ENCODE measurements around the gene CAMSAP2.

Gene CAMSAP2, protein sequence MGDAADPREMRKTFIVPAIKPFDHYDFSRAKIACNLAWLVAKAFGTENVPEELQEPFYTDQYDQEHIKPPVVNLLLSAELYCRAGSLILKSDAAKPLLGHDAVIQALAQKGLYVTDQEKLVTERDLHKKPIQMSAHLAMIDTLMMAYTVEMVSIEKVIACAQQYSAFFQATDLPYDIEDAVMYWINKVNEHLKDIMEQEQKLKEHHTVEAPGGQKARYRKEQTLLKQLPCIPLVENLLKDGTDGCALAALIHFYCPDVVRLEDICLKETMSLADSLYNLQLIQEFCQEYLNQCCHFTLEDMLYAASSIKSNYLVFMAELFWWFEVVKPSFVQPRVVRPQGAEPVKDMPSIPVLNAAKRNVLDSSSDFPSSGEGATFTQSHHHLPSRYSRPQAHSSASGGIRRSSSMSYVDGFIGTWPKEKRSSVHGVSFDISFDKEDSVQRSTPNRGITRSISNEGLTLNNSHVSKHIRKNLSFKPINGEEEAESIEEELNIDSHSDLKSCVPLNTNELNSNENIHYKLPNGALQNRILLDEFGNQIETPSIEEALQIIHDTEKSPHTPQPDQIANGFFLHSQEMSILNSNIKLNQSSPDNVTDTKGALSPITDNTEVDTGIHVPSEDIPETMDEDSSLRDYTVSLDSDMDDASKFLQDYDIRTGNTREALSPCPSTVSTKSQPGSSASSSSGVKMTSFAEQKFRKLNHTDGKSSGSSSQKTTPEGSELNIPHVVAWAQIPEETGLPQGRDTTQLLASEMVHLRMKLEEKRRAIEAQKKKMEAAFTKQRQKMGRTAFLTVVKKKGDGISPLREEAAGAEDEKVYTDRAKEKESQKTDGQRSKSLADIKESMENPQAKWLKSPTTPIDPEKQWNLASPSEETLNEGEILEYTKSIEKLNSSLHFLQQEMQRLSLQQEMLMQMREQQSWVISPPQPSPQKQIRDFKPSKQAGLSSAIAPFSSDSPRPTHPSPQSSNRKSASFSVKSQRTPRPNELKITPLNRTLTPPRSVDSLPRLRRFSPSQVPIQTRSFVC (N-terminal part only)
- 19.2 to 38.9 reads per million in 2 experiments for total RNA-seq

DNA sequence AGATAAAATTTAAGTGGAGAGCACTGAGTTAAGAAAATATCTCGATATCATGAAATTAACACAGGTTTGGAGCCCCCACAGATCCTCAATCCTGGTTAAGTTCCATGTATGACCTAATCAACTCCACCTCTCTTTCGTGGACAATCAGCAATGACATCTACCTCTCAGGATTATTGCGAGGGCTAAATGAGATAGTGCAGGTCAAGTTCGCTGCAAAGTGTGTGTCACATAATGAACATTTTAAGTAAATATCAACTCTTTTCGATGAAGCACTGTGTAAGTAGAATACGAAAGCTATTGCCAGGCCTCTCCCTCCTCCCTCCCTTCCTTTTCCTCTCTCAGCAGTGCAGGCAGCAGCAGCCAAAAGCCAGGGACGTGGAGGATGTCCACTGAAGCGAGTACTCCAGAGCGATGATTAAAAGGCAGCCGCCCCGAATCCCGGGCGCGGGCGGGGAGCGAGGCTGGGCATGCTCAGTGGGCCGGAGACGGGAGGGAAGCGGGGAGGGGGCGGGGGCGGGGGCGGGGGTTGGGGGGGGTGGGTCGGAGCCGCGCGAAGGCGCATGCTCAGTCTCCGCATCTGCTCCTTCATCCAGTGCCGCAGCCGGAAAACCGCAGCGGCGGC lies at the start of gene CAMSAP2:
TSS of gene CAMSAP2 (plus strand) at position 567 of the 622 bp plus-strand sequence. CDS start 935 bp downstream, outside the sequence.
- DNase-seq (ENCODE audit: low read depth) = peak; percentile 42

DNA sequence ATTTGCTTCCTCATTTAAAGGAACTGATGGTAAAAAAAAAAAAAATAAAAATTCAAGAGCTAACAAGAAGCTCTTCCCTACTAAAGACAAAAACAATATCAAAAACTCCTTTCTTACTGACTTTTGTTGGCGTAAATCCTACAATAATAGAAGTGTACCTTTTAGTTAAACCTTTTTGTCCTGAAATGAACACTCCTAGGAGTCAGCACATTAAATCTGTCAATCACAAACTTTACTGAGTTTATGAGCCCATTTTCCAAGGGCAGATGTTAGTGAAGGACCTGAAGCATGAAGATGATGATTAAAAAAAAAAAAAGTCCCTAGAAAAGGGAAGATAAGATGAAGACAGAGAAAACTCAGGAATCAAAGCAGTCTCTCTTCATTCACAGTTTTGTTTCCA lies 46.4 kb upstream of the CAMSAP2 start:
- no peak for DNase-seq (ENCODE audit: low read depth)

DNA sequence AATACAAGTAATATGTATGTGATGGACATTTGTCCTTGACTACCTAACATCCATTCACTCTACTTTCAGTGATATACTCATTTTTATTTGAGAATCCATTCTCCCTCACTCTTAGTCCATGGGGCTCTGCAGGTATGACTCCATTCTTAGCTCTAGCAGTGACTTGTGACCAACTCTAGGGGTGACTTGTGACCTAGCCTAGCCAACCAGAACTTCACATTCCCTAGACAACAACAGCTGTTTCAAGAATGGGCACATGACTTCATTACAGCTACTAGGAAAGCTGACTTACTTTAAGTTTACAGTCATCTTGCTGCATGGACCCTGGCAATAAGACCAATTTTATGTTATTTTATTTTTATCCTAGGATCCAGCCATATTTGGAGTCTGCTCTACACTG lies 45.4 kb upstream of the CAMSAP2 start:
- no peak for DNase-seq (ENCODE audit: low read depth)

DNA sequence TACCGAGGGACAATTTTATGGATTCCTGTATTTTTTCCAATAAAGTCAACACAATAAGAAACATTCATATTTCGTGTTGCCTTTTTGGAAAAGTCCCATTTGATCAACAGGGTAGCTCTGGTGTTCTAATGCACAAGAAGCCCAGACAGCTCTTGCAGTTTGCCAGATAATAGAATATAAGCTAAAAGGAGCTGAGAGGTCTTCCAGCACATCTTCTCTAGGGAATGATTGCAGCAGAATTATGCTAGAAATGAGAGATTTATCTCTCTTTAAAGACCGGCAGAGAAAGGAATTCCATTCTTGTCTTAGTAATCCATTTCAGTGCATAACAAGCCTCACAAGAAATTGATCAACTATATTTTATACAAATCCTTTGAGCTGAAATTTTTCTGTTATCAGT lies 44.0 kb upstream of the CAMSAP2 start:
- no peak for DNase-seq (ENCODE audit: low read depth)

DNA sequence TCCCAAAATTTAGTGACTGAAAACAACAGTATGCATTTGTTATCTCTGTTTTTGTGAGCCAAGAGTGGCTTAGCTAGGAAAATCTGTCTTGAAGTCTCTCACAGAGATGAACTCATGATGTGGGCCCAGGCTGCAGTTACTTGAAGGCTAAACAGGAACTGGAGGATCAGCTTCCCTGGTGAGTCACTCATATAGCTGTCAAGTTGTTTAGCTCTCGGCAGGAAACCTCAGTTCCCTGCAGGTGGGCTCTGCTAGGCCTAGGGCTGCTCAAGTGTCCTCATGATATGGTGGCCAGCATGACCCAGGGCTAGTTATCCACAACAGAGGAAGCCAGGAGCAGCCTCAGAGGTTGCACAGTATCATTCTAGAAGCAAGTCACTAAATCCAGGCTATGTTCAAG lies 38.8 kb upstream of the CAMSAP2 start:
- no peak for DNase-seq (ENCODE audit: low read depth)

DNA sequence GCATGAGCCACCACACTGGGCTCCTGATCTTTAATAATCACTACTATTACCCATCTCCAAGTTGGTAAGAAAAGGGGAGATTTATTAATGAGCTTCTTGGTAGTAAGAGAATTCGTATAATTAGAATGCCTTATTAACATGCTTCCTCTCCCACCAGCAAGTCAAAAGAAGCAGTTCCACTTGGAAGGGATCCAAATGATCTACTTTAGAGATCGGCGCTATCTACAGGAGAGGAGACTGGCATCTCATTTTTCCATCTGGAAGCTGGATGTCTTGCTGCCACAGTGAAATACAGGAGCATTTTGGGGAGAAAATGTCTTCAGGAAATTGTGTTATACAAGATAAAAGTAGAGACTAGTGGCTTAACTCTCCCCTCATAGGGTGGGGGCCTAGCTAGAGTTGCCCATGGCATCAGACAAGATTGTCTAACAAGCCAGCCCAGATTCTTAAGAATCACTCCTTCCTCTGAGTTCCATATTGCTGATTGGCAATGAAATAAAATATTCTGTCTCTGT lies 33.6 kb upstream of the CAMSAP2 start:
- no peak for DNase-seq (ENCODE audit: low read depth)

DNA sequence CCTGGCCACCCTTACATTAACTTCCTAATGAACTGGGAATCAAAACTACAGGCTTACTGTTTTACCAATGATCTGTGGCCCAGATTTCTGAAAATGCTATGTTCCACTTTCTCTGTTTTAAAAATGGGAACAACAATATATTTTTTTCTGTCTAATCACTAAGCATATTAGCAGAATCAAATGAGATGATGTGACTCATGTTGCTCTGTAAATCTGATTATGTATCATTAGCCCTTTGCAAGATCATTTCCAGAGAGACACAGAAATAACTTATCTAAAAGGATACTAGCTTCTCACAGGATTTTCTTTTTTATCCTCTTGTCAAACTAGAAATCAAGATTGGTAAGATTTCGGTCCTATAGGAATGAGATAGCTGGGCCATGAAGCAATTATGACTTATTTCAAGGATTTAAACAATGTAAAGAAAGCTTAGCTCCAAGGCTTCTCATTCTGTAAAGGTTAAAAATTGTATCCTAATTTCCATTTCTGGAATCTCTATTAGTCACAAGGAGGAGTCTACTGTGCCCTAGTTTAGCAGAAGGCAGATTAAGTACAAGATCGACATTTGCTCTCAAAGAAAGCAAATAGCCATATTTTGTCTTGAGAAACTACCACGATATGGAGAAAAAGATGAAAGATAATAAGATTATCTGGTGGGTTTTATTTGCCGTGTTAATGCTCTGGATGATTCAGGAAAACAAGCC lies 32.4 kb upstream of the CAMSAP2 start:
- no peak for DNase-seq (ENCODE audit: low read depth)

DNA sequence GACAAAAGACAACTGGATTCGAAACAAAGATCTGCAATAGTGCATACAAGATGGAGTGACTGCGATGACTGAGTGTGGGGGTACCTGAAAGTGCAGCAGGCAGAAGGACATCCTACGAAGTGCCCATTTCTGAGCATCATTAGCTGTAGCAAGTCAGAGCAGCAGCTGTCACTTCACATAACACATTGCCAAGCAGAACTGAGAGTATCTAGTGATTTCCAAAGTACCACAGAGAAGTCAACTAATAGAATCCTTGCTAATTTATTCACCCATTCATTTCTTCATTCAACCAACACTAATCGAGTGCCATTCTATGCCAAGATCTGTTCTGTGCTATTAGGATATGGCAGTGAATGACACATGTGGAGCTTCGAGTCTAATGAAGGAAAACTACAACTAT lies 31.6 kb upstream of the CAMSAP2 start:
- DNase-seq (ENCODE audit: low read depth) = no peak

DNA sequence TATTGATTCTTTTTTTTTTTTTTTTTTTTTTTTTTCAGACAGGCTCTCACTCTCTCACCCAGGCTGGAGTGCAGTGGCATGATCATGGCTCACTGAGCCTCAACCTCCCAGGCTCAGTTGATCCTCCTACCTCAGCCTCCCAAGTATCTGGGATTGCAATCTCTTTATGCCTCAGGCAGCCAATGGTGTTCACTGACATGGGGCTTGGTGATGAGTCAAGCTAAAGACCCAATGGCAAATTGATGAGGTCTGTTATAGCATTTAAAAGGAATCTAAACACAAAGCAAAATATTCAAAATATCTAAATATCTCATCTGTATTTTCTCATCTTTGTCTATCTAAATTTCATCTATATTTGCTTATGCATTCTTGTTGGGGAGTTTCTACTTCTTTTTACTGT lies 30.5 kb upstream of the CAMSAP2 start:
- no peak for DNase-seq (ENCODE audit: low read depth)

DNA sequence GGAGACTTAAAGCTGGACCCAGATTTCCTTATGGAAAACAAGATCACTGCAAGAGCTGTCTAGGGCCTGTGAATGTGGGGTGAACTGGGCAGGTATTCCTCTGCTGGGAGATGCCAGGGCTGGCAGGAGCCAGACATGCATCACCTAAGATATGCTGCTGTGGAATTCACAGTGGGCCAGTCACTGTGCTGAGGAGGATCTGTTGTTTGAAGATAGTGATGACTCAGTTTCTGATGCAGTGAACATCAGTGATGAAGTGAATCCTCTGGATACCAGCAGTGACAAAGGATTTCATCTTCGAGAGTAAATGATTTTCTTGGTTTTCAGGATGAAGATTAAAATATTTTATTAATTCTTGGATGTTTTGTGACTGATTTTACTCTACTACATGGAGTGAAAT lies 29.9 kb upstream of the CAMSAP2 start:
- DNase-seq (ENCODE audit: low read depth) = no peak

DNA sequence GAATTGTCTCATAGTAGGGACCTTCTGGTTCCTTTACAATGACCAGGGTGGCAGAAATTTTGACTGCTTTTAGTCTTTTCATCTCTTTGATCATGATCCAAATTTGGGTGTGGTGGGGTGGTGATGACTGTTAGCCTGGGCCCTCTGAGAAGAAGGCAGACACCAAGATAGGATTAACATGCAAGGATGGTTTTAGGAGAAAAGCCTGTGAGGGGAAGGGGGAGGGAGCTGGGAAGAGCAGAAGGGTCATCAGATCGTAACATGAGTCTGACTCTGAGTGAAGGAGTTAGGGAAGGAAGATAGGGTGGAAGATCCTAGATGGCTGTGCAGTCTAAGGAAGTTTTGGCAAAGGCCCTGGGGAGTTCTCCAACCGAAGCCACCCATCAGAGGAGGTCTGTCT lies 28.5 kb upstream of the CAMSAP2 start:
- no peak for DNase-seq (ENCODE audit: low read depth)

DNA sequence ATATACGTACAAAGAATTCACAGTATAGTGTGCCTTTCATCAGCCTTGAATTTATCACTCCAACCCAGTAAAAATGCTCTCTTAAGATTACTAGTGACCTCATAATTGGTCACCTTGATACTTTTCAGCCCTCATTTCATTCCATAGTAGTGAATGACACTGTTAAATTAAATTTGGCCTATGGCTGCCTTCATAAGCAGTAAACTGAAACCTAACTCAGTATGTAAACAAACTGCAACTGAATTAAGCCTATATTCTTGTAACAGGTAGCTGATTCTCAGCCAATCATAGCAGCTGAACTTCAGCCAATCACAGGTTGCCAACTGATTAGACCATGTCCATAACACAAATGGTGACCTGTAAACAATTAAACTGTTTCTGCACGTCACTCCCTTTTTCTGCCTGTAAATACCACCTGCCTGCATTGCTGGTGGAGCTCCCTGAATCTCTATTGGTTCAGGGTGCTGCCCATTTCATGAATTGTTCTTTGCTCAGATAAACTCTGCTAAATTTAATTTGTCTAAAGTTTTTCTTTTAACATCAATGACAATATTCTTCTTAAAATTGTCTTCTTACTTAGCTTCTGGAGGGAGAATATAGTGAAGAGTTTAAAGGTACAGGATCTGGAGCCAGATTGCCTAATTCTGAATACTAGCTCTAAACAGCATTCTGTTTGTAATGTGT lies 24.0 kb upstream of the CAMSAP2 start:
- DNase-seq (ENCODE audit: low read depth) = no peak

DNA sequence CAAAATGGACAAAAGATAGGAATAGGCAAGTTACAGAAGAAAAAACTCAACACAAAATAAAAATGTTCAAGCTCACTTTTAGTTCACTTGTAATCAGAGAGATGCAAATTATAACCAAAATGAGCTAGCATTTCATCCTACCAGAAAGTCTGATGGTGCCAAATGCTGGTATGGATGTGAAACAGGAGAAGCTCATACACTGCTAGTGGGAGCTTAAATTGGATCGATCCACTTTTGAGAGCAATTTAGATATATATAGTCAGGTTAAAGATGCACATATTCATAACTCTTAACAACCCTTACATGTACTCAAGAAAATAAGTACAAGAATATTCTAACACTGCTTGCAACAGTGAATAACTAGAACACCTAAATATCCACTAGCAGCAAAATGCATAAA lies 18.5 kb upstream of the CAMSAP2 start:
- no peak for DNase-seq (ENCODE audit: low read depth)

DNA sequence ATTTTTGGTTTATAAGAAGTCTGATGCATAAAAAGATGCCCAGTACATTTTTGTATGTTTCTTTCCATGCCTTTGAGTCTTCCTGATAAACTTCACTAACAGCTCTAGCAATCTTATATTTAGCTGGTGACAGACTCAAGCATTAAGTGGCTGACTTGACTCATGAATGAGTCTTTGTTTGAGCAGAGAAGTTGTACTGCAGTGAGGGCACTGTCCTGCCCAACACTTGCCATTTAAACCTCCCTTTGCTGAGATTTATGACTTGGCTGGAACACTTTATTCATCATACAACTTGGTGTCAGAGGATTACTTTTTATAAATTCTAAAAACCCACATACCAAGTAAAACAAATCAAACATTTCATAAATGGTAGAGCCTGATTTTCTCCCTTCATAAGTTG lies 14.6 kb upstream of the CAMSAP2 start:
- no peak for DNase-seq (ENCODE audit: low read depth)

DNA sequence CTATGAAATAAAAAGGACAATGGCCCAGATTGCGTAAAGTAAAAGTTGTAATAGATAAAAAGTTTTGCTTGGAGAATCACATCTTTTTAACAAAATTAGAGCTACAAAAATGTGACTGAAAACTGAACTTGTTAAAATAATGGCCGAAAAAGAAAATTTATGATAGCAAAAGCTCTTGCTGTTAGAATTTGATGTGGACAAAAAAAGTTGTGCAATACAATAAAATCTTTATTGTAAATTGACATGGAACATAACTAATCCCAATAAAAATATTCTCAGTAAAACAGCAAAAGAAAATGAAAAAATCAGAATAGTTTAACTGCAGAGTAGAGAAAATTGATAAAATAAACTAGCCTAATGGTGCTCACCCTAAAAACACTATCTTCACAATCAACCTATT lies 11.4 kb upstream of the CAMSAP2 start:
- DNase-seq (ENCODE audit: low read depth) = no peak

DNA sequence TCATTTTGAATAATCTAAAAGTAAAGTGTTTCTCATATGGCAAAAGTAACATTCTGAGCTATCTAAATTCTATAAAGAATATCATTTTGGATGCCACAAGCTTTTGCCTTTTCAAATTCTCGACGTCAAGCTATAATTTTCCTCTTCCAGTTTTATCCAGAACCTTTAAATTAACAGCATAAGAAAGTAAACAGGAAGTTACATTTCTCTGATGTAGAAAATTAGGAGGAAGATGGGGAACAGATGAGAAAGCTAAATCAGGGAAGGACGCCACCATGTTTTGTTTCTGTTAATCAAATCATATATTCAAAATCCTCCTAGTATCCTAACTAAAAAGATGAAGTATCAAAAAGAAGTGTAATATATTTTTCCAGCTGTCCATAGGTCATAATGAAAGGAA lies 8.8 kb upstream of the CAMSAP2 start:
- no peak for DNase-seq (ENCODE audit: low read depth)

DNA sequence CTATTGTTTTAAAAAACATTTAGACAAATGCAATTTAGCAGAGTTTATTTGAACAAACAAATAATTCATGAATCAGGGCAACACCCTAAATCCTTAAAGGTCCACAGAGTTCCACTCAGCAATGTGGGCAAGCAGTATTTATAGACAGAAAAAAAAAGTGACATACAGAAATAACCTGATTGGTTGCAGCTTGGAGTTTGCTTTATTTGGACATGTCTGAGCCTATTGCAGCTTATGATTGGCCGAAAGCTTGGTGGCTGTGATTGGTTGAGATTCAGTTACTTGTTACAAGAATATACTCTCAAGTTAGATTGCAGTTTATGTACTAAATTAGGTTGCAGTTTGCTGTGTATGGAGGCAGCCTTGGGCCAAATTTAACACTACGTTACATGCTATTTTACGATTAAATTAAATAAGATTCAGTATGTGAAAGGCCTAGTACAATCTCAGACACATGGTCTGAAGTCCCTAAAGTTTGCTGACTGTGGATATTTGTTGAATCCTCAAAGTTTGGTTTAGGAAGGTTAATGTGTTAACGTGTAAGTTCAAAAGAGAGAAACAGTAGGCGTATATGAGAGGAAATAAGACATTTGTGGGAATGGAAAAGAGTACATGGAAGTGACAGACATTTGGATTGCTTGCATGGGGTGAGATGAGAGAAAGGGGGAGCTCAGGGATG lies 6.9 kb upstream of the CAMSAP2 start:
- no peak for DNase-seq (ENCODE audit: low read depth)

DNA sequence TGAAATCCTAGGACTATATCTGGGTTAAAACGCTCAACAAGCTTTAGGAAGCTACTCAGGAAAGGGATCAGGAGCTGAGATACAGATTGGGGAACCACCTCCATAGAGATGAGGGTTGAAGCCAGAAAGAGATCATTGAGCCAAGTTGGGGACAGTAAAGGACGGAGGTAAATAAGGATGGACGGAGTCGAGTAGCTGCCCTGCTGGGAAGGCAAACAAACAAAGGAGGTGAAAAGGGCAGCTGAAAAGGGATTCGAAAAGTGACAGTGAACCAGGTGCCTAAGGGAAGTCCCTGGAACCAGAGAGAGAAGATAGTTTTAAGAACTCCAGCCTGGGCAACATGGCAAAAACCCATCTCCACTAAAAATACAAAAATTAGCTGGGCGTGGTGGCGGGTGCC lies 6.3 kb upstream of the CAMSAP2 start:
- no peak for DNase-seq (ENCODE audit: low read depth)

DNA sequence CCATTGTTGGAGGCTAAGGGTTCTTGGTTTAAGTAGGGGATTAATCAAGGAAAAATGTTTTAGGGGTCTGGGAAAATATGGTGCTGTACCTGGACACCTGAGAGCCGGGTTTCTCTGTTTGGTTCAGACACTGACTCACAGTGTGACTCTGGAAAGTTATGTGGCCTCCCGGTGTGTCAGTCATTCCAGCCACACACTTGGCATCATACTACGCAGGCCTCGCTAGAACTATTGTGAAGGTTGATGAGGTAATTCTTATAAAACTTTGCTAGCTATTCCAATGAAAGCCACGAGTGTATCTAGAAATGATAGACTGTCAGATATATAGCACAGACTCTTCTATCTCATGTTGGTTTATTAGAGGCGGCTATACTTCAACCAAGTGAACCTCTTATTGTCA lies 4.8 kb upstream of the CAMSAP2 start:
- DNase-seq (ENCODE audit: low read depth) = no peak

DNA sequence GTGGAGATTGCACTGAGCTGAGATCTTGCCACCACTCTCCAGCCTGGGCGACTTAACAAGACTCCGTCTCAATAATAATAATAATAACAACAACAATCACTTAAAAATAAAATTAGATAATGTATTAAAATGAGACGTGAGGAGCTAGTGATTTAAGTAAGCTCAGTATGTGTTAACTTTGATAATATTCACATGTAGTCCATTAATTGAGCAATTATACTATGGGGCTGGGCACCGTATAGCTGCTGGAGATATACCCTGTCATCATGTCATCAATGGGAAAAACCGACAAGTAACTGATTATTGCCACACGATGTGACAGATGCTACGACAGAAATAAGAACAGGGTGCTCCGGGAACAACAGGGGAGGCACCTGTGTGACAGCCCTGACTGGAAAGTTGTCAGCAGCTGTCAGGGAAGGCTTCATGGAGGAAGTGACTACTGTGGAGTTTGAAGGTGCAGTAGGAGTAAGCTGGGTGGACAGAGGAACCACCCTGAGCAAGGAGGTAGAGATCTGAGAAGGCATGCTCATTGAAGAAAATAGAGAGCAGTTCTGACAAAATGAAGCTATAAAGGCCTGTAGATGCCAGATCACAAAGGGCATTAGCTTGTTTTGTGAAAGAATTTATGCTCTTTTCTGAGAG lies 924 bp upstream of the CAMSAP2 start:
- DNase-seq (ENCODE audit: low read depth) = no peak
